Amniotic epithelial cell (primary cell): ENCODE measurements around the gene LCMT1.
A peak's percentile ranks its signal among the peaks of the same experiment; 100 is the strongest.
"Not testable (repeated sequence)": the region's sequence is repeated elsewhere in the genome, so short reads cannot be mapped to it uniquely, and the experiment has no call there.

ENCODE experiments used
- DNase-seq: peaks from one replicate; pipeline ENCODE4 v3.0.0-alpha.2; 2010; ENCODE audit warnings: low read depth

Gene LCMT1

DNA sequence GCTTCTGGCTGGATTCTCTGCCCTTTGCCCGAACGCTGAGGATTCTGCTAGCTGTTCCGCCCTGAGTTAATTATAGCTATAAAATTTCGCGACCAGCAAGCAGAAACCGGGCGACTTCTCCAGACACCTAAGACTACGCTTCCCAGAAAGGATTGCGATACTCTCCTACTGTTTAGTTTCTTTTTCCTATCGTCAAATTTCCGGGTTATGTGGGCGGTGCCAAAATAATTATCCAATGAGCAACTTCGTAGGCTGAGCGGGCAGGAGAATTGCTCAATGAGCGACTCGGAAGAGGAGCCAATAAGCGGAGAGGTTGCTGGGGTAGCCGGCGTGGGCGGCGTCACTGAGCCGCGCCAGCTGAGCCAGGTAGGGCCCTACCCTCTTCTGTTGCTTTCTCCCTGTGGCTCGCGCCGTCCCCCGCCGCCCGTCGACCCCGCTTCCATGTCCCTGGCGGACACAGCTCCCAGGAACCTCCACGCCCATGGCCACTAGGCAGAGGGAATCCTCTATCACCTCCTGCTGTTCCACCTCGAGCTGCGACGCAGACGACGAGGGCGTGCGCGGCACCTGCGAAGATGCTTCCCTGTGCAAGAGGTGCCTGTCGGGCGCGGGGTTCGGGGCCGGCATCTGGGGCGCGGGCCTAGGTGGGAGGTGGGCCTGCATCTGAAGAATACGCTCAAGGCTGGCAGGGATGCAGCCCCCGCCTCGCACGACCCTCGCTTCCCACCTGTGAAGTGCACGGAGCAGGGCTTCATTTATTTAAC is at the start of gene LCMT1:
Gene LCMT1 (plus strand): TSS at position 340 of the 764 bp plus-strand sequence. CDS start 142 bp downstream, at position 482.
- peak; percentile 98 for DNase-seq

DNA sequence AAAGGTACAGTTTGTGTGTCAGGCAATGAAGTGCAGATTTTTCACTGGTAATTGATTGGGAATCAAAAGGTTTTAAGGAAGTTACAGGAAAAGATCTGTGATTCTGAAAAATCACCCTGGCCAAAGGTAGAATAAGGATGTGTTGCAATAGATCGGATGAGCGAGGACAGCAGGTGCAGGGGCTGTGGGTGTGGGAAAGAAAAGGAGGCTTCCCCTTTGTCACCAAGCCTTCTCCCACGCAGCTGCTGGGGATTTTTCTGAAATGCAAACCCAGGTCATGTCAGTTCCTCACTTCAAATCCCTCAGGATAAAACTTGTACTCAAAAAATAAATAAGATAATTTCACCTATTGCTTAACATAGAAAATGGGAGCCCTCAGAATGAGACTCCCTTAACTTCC is 48.4 kb upstream of the LCMT1 start:
- no peak for DNase-seq

DNA sequence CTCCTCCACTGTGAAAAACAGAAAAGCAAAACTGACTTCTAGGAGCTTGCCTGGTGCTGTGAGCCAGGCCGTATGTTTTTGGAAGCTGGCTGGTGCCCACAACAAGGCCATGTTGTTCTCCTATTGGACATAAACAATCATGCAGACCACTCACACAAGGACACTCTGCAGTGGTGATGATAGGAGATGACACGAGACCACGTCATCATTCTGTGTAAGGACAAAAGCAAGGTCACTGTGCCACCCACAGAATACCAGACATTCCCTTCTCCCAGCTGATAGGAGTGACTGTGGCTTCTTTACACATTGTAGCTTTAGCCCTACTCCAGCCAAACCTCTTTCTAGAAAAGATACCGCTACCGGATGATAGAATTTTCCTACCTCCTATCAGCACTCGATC is 47.7 kb upstream of the LCMT1 start:
- DNase-seq: peak; percentile 67

DNA sequence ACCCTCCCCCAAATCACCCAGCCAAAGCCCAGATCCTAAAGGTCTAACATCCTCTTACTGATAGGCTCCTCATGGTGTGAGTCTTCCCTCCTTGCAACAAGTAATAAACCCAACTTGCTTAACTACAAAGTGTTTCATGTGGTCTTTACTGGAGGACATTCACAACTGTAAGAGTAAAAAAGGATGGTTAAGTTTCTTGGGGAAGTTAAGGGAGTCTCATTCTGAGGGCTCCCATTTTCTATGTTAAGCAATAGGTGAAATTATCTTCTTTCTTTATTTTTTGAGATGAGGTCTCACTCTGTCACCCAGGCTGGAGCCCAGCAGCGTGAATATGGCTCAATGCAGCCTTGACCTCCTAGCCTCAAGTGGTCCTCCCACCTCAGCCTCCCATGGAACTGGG is 47.3 kb upstream of the LCMT1 start:
- DNase-seq: not testable (repeated sequence)

DNA sequence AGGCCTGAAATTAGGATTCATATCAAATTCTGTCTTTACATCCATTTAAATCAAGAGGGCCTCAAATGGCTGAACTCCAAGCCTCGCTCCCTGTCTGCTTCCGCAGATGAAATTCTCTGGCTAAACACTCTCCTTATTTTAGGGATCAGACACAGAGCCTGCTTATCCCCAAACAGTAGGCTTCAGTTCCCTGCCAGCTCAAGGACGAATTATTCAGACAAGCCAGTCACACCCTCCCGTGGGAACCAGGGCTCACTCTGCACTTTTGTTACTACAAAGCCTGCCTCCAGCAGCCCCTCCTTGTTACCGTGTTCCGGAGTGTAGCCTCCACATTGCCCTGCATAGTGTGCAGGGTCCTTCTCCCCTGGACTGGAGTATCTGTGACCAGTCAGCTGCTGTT is 46.6 kb upstream of the LCMT1 start:
- DNase-seq: no peak

DNA sequence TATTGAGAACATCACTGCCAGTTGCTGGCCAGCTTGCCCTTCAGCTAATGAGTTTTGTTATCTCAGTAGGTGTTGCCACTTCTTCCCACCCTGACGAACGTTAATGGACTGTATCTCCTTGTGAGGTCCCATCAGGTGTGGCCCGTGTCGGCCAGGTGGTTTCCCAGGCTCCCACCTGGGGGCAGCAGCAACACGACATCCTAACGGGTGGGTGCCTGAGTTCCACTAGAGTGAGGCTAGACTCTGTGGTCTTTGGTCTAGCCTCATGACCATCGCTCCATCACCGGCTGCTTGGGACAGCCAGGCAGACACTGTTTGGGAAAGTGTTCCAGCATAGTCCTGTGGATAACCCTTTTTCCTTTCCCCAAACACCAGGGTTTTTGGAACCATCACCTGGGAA is 45.6 kb upstream of the LCMT1 start:
- DNase-seq: no peak

DNA sequence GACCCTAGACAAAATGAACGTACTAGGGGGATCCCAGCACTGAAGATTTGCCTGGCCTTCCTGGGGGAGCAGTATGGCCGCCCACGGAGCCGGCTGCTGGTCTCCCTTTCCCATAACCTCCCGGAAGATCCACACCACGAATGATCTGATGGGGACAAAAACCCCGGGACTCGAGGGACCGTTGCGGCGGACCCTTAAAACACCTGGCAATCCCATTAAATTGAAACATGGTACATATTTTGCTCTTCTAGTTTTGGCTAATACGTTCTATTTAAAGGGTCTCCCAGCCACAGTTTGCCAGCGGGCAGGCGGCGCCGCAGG is 45.2 kb upstream of the LCMT1 start:
- no peak for DNase-seq

DNA sequence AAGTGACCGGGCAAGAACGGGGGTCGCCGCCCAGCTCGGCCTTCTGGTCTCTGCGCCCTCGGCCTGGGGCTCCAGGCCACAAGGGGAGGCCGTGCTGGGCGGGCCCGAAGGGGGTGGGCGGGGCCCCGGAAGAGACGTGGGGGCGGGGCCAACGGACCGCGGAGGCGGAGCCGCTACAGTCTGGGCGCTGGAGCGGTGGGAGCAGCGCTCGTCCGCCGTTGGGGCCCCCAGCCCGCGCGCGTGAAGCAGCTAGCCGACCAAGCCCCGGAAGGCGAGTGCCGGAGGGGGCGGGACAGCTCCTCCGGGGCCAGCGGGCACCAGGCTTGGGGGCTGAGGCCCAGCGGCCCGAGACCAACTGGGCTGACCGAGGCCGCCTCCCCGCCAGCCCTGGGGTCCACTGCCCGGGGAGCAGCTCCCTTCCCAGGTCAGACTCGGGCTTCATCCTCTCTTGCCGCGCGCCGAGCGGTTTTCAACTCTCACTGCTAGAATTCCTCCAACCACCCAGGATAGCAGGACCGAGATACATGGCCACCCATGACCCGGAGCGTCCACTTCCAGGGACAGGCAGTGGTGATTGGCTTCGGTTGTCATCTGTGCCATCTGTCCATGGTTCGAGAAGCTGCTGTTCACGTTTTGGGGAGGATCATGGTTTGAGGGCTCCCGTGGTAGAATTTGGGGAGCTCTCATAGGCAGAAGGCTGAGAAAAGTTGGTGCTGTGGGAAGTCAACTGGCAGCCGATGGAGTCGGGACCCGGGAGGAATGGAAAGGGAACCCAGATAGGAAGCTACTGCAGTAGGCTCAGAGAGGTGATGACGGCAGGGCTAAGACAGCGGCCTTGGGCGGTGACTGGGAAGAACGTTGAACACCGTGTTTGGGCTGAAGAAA is 44.6 kb upstream of the LCMT1 start:
- peak; percentile 64 for DNase-seq

DNA sequence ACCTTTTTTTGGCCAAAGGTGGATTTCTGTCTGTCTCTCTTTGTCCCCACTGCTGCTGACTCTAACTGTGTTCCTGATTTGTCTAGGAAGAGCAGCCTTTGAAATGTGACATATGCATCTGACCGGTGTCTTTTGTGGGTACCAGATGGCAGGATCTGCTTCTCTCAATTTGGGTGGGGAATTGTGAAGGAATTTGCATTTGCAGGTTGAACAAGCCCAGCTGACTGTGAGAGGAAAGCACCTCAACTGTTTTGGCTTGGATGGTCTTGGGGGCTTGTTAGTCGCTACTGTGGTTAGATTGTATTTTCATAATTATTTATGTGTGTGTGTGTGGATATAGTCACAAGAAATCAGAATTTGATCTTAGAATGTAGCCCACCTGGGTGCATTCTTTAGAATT is 37.7 kb upstream of the LCMT1 start:
- DNase-seq: no peak

DNA sequence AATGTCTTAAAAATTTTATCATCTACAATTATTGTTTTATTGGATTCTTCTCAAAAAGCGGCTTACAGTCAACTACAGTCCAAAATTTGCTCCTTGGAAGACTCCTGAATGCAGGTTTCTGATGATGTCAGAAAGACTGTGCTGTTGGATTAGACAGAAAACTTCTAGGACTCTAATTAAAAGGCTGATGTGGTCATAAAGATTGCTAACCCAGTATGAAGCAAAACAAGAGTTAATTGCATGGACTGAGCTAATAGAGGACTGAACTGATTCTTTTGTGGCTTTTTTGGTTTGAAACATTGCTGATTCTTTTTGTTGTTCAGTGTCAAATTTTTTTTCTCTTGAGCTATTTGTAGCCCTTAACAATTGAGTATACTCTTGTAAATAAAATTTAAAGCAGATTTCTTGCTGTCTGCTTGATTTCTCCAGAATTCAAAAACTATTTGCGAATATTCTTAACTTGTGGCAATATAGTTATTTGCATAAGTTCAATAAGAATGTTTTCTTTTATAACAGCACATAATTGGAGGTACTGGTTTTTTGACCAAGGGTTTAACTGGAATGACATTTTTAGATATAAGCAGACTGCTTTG is 33.1 kb upstream of the LCMT1 start:
- no peak for DNase-seq

DNA sequence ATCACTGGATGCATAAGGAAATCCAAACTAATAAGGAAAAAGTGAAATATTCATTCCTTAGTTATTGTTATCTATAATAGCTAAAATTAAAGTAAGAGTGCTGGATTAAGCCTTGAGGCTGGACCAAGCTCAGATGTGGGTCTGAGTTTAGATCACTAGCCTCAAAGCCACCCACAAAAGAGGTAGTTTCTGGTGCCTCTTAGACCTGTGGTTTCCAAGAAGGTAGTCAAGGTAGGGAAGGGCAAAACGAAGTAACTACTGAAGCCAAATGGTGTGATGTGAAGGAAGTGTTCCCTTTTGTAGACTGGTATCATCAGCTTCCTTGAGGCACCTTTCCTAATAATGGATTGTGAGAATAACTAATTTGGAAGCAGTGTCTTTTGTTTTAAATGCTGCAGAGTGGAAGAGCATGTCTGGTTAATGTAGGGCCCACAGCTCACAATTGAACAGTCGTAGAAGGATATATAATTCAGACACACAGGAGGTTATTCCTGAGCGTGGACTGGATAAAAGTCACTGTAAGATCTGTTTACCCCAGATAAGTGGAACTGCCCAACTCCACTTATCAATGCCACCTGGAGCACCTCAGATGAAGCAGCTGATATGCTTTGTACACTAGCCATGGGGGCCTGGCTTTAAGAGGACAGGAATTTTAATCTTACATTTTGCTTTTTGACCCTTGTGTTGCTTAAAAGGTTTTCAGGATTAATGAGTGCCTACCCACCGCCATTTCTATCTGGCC is 31.7 kb upstream of the LCMT1 start:
- no peak for DNase-seq

DNA sequence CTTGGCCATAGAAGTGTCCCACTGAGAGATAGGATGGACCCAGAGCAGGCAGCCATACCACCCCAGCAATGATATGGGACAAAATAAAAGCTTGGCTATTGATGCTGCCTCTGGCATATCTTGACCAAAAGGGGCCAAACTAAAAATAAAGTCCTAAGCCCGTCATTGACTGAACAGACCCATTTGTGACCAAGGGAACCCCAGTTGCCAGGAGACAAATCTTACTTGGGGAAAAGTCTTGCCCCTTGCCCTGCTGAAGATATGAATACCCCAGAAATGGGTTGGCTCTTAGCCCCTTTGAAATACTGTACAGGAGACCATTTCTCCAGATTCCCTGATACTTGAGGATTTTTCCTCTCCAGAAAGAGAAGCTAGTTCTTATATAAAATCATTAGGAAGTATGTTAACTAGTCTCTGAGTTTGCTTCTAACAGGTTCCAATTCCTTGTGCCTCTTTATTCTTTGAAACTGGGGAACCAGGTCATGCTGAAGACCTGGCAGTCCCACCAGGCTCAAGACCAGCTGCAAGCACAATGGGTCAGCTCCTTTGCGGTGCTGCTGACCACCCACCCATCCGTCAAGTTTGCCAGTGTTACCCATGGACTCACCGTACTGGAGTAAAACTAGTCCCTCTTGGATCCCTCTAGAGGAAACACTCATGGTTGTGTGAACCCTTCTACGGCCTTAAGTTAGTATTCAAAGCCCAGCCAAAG is 31.0 kb upstream of the LCMT1 start:
- no peak for DNase-seq

DNA sequence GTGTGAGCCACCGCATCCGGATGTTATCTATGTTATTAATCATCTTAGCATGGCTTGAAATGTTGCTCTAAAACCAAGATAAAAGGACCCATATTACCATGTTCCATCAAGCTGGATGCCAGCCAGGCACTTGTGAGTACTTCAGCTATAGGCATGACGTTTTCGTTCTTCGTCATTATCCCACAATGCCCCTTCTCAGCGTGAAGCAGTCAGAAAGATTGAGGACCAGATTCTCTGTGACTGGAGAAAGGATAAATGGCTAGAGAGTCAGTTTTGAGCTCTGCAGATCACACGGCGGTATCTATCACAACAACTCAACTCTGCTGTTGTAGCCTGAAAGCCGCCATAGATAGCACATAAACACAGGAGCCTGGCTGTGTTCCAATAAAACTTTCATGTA is 29.8 kb upstream of the LCMT1 start:
- DNase-seq: no peak

DNA sequence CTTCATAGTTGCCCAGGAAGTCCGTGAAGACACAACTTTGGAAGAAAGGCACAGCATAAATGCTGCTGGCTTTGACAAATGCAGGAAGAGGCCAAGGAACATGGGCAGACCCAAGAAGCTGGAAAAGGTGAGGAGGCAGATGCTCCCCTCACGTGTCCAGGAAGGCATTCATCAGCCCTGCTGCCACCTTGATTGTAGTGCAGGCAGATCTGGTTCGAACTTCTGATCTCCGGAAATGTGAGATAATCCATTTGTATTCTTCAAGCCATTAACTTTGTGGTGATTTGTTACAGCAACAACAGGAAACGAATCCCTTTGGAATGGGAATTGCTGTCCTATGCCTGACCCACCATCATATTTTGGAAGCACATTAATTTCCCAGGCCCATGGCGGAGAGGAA is 28.5 kb upstream of the LCMT1 start:
- DNase-seq: no peak

DNA sequence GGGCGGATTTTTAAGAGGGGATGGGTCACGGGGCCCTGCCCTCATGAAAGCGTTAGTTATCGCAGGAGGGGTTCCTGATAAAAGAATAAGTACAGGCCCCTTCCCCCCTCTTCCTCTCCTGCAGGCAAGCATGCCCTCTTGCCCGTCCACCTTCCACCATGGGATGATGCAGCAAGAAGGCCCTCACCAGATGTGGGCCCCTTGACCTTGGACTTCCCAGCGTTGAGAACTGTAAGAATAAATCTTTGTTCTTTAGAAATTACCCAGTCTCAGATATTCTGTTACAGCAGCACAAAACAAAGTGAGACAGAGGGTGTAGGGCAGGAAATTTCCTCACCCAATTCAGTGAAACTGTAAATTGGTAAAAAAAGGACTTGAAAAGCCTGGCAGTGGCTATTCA is 27.8 kb upstream of the LCMT1 start:
- no peak for DNase-seq

DNA sequence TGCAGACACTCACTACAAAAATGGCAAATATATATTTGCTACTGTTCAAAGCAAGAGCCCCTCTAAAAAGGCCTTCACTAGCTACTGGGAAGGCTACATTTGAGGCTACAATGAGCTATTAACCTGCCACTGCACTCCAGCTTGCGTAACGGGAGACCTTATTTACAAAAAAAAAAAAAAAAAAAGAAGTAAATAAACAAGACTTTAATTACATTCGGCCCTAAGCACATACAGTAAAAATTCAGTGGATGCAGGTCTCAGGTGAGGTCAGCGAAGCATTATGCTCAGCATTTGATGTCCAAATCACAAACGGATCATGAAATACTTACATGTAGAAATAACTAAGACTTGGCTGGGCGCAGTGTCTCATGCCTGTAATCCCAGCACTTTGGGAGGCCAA is 26.7 kb upstream of the LCMT1 start:
- DNase-seq: no peak

DNA sequence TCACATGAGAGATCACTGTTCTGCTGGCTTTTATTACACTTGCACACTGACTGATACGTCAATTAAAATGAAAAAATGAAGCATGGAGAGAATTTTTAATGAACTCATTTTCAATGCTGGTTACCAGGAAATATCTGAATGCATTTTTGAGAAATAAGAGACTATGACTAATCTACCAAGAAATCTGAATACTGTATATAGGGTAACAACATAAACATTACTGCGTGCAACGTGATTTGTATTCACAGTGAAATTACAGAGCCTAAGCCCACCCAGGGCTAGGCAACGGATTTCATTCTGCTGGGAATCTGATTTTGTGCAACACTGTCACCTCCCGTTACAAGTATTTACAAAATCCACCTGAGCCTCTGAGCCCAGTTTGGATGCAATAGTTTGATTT is 23.8 kb upstream of the LCMT1 start:
- DNase-seq: no peak

DNA sequence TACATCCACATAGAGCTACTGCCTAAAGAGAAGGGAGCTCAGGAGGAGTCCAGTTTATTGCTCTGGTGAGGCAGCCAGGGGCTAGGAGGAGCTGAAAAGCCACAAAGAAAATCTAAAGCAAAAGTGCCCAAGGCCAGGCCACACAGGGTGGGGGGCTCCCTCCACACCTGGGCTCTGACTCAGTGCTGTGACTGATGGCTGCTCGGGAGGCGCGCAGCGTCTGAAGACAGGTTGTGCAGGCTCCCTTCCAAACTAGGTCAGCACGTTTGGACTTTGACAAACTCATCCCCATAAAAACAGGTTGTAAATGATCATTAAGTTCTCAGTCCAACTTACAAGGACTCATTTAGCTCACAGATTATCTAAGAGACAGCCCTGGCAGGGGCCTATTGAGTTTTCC is 22.2 kb upstream of the LCMT1 start:
- DNase-seq: no peak

DNA sequence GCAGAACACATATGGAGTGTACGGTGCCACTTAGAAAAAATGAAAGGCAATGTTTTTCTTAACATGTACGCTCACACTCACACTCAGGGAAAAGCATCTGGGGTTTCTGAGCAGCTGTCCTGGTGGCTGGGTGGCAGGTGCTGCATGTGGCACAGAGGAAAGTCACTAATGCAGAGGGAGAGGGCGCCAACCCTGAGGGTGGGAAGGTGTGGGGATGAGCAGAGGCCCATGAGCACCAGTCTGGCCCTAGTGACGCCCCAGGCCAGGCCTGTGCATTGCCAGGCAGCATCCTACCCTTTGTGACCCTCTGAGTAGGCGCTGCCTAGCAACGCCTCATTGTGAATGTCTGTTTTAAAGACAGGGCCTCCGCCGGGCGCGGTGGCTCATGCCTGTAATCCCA is 19.1 kb upstream of the LCMT1 start:
- no peak for DNase-seq

DNA sequence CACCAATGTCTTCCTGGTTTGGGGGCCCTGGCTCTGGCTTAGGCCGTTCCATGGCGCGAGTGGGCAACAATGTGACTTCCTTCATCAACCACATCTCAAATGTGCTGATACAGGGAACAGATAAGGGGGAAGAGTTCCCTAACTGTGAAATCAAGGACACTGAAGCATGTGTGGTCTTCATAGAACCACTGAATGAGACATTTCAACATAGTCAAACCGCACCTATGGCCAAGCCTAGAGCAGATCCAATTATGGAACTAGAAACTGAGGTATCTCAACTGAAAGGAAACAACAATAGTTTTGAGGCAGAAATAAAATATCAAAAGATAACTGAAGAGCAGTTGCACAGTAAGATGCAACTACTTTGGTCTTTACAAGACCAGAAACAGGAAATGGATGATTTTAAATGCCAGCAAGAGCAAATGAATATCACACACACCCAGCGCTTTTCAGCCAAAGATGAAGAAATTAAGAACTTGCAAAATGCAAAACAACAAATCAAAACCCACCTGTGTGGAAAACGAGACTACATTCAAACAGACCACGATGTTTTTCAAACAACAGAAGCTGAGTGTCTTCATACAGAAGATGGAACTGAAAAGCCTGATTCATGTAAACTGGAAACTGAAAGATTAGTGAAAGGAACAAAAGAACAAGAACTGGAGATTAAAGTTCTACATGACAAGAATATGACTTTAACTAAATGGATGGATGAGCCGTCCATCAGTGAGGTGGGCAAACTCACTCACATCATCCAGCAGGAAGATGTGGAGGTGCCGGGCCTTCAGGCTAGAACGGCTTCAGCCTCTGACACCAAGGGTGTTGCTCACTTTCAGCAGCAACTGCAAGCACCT is 18.1 kb upstream of the LCMT1 start:
- DNase-seq: no peak

DNA sequence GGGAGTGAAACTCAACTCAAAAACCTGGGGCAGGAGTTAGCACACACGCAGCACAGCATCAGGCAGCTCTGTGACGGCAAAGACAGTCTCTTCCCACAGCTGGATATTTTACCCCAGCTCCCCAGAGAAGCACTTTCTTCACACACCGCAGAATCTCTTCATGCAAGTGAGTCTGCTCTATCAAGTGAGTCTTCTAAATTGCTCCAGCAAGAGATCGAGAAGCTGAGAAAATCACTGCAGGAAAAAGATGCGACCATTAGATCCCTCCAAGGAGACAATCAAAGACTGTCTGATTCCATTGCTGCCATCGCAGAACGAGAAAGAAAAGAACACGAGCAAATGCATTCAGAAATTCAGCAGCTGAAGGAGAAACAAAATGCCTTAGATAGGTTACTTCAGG is 16.9 kb upstream of the LCMT1 start:
- no peak for DNase-seq
